Mesothelial cell of epicardium (in vitro differentiated cells): Measurements from ENCODE around the gene ALDH1A3. TPM values are rescaled to one million over a fixed set of nuclear protein-coding genes. Genes with fewer than 3 reads are reported as not detected.

Experiments
- DNase-seq, 2 experiments: peaks; one replicate each; pipeline ENCODE4 v3.0.0; 2021; ENCODE audit warnings: low spot score in 2 of 2; ENCODE audit not compliant: unreplicated experiment in 2 of 2
- H3K27ac Mint-ChIP-seq: 2 replicates; pipeline ENCODE4 v1.8.0; 2021; ENCODE audit warnings: mixed read lengths
- H3K27me3 Mint-ChIP-seq: 2 replicates; pipeline ENCODE4 v1.8.0; 2021; ENCODE audit warnings: low read depth, mixed read lengths
- H3K36me3 Mint-ChIP-seq: 2 replicates; pipeline ENCODE4 v1.8.0; 2021; ENCODE audit warnings: mixed read lengths
- H3K4me1 Mint-ChIP-seq: 2 replicates; pipeline ENCODE4 v1.8.0; 2021; ENCODE audit warnings: mixed read lengths
- H3K4me3 Mint-ChIP-seq: 2 replicates; pipeline ENCODE4 v1.8.0; 2021; ENCODE audit warnings: mild to moderate bottlenecking, moderate library complexity, mixed read lengths
- H3K9me3 Mint-ChIP-seq: 2 replicates; pipeline ENCODE4 v1.8.0; 2021; ENCODE audit warnings: mixed read lengths
- total RNA-seq: library from RNA; stranded (reverse); gene quantifications from 3 replicates; pipeline ENCODE4 v1.2.1, GENCODE V29; 2021
- TF ChIP-seq, protein P1 (sequence below): fragments of 200-600 bp; sonication (generic); IDR thresholded peaks from one replicate; pipeline ENCODE4 v1.5.0; 2021; ENCODE audit warnings: antibody characterized with exemption; ENCODE audit not compliant: unreplicated experiment

Gene ALDH1A3
- total RNA-seq, 1 donor from 2014 or later, result not detected

DNA sequence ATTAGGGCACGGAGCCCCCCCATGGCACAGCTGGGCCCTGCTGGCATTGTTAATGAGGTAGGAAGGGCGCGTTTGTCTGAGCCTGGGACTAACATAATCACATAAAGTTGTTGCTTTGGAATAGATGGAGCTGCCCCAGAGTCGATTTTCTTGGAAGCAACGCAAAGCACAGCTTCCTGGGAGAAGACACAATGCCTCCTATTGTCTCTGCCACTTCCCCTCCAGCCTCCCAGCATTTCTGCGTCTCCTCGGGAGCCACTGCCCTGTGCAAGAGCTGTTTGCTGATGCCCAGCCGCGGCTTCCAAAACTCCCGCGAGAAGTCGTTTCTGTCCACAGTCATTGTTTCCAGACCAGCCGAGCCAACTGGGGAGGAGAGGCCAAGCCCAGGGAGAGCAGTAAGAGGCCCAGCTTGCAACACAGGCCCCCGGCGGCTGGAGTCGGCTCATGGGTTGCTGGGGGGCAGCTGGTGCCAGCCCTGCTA lies 18.1 kb upstream of the ALDH1A3 start:
- H3K4me3 Mint-ChIP-seq, result no peak overlapping the region
- H3K4me1 Mint-ChIP-seq, result peaks cover 18% of the 10 kb centered on the region

DNA sequence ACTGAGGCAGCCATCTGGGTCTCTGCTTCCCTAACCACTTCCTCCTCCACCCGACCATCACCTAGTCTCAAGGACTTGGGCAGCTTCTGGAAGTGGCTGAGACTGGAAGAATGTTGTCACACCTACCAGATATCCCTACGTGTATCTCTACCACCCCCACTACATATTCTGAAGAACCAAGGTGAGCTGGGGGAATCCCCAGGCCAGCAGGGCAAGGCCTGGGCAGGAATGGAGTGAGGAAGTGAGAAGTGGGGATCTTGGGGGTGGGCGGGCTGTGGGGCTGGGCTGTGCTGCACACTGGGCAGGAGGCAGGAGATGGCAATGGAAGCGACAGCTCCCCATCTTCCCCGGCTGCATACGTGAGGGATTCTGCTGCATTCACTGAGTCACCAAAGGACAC lies 17.5 kb upstream of the ALDH1A3 start:
- no peak overlapping the region for H3K27ac Mint-ChIP-seq
- peaks cover 5% of the 10 kb centered on the region for H3K27me3 Mint-ChIP-seq
- H3K4me3 Mint-ChIP-seq, result no peak overlapping the region
- no peak for DNase-seq
- H3K36me3 Mint-ChIP-seq, result no peaks in the 10 kb centered on the region
- peaks cover 8% of the 10 kb centered on the region for H3K9me3 Mint-ChIP-seq
- peaks cover 15% of the 10 kb centered on the region for H3K4me1 Mint-ChIP-seq
- TF ChIP-seq, protein P1, sequence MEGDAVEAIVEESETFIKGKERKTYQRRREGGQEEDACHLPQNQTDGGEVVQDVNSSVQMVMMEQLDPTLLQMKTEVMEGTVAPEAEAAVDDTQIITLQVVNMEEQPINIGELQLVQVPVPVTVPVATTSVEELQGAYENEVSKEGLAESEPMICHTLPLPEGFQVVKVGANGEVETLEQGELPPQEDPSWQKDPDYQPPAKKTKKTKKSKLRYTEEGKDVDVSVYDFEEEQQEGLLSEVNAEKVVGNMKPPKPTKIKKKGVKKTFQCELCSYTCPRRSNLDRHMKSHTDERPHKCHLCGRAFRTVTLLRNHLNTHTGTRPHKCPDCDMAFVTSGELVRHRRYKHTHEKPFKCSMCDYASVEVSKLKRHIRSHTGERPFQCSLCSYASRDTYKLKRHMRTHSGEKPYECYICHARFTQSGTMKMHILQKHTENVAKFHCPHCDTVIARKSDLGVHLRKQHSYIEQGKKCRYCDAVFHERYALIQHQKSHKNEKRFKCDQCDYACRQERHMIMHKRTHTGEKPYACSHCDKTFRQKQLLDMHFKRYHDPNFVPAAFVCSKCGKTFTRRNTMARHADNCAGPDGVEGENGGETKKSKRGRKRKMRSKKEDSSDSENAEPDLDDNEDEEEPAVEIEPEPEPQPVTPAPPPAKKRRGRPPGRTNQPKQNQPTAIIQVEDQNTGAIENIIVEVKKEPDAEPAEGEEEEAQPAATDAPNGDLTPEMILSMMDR, result no peak

More for the DNA sequence above, 18.1 kb upstream of the ALDH1A3 start:
- TF ChIP-seq, protein P1, result no peak
- Mint-ChIP-seq H3K27me3 (peaks cover 5% of the 10 kb centered on the region), H3K36me3 (no peaks in the 10 kb centered on the region), H3K9me3 (peaks cover 8% of the 10 kb centered on the region), H3K27ac (no peak overlapping the region)
- DNase-seq, result no peak

DNA sequence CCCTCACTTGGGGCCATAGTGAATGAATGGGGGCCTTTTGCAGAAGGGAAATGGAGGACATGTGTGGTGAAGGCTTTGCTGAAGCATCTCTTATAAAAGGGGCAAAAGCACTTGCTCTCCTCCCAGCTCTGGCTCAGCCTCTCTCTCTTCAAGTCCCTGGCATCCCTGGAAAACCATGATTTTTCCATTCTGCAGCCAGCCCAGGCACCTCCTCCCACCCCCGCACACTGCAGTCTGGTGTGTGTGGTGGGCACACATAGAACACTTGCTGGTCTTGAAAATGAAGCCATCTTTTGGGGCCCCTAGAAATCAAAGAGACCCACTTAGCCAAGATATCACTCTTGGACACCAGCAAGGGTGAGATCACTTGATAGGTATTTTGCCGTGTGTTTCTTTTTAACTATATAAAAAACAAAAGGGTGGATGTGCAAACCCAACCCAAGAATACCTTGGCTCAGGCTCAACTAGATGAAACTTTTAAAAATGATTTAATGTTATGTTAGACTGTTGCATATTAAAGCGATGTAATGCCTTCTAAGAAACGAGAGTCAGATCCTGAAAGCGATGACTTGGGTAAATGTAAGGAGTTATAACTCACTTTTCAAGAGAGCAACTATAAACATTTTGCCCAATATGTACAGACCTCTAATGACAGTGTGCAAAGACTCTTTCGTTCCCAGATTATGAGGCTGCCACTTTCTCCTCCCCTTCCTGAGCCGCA lies 16.4 kb upstream of the ALDH1A3 start:
- no peak for DNase-seq
- TF ChIP-seq, protein P1, result no peak
- Mint-ChIP-seq H3K4me1 (peaks cover 15% of the 10 kb centered on the region), H3K9me3 (peaks cover 8% of the 10 kb centered on the region), H3K36me3 (no peaks in the 10 kb centered on the region), H3K4me3 (no peak overlapping the region), H3K27ac (peak overlapping the region; percentile 26), H3K27me3 (peaks cover 1% of the 10 kb centered on the region)

DNA sequence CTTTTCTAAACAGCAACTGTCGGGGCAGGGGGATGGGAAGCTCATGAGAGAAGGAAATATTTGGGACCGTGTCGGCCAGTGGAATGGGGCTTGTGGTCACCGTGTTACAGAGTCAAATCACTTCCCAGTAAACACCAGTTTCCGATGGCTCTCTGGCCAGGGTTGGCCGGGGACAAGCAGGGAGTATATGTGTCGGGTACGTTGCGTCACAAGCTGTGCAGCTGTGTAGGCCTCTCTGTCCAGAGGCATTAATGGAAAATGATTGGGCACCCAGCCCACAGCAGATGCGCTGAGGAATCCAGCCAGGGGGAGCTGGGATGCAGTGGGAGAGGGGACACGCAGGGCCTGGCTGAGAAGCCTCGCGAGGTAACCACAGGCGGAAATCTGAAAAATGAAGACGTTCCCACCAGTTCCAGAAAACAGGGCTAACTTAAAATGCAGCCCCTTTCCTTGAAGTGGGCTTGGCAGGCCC lies 15.8 kb upstream of the ALDH1A3 start:
- H3K4me3 Mint-ChIP-seq, result no peak overlapping the region
- peaks cover 8% of the 10 kb centered on the region for H3K9me3 Mint-ChIP-seq
- H3K27me3 Mint-ChIP-seq, result peaks cover 1% of the 10 kb centered on the region
- H3K4me1 Mint-ChIP-seq, result peaks cover 15% of the 10 kb centered on the region
- H3K36me3 Mint-ChIP-seq, result no peaks in the 10 kb centered on the region
- TF ChIP-seq, protein P1, result no peak
- peak overlapping the region; percentile 26 for H3K27ac Mint-ChIP-seq
- no peak for DNase-seq

DNA sequence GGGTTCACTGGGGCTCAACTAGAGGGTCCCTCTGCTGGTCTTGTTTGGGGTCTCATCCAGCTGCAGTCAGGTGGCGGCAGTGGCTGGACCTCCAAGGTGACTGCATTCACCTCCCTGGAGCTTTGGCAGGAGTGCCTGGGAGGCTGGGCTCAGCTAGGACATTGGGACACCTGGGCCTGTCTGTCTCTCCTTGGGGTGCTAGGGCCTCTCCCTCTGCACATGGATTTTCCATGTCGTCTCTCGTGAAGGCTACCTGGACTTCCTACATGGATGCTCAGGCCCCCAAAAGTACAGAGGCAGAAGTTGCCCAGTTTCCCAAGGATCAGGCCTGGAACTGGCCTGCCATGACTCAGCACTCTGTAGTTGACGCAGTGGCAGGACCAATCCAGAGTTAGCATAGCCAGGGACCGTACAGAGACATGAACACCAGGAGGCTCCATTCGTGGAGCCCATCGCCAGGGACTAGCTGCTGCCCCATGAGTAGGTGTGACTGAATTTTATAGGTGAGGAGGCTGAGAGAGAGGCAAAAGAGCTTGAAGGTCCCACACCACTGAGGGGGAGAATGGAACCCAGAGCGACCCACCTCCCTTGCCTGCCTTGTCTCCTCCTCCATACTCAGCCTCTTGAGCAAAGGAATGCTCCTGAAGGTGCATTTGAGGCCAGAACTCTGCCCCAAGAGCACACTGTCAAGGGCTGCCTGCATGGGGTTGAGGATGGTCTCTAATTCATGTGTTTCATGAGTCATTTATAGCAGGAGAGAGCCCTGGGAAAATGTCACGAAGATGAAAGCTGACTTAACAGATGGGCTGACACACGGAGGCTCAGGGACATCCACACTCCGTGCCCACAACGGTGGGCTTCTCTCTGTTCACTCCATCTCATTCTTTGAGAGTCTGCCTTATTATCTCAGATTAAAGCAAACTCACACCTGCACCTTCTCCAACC lies 13.0 kb upstream of the ALDH1A3 start:
- Mint-ChIP-seq H3K27me3 (peaks cover 3% of the 10 kb centered on the region), H3K4me1 (peaks cover 15% of the 10 kb centered on the region), H3K9me3 (peaks cover 10% of the 10 kb centered on the region), H3K27ac (no peak overlapping the region), H3K36me3 (no peaks in the 10 kb centered on the region), H3K4me3 (no peak overlapping the region)
- DNase-seq, result no peak
- TF ChIP-seq, protein P1, result no peak
